Activated naive CD4-positive, alpha-beta T cell treated with anti-CD3 and anti-CD28 coated beads, Interleukin-2, amount 50 U/mL, for 16 hours (primary cell): ENCODE data around the gene PTPRG.
"Not testable (repeated sequence)": the region's sequence is repeated elsewhere in the genome, so short reads cannot be mapped to it uniquely, and the experiment has no call there.

ENCODE experiments used
- DNase-seq: peaks from one replicate; pipeline ENCODE4 v3.0.0-alpha.2; 2020

The PTPRG gene

GRCh38 chr3:61687663-61688306, 126.4 kb downstream of the PTPRG start:
- DNase-seq, result no peak

DNA sequence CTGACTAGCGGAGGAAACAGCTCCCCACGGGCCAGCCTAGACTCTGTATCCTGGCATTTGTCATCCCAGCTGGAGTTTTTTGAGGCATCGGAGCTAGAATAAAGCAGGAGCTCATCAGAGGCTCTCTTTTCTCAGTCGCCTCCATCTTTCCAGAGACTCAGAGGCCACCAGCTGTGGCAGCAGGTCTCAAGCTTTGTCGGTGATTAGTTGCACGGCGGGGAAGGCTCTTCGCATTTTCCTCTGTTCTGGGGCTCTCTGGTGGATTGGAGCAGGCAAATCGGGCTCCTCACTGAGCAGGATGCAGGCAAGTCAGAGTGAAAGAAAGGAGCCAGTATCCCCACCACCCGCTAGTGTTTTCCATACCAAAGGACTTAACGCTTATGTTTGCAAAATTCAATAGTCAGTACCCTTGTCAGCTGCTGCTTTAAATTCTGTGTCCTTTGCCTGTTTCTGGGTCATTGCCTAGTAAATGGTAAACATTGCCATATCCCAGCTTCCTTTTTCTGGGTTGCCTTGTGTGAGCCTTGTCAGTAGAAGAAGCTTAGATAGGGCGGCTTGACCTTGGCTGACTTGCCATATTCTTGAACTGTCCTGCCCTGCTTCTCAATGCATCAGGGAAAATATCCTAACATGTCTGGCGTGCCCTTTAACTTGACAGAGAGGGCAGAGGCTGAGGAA, 127.1 kb downstream of the PTPRG start:
- no peak for DNase-seq

GRCh38 chr3:61690016-61690415, 128.6 kb downstream of the PTPRG start:
- no peak for DNase-seq

- no peak for DNase-seq
Observed at GRCh38 chr3:61691466-61691865, 130.1 kb downstream of the PTPRG start.

DNA sequence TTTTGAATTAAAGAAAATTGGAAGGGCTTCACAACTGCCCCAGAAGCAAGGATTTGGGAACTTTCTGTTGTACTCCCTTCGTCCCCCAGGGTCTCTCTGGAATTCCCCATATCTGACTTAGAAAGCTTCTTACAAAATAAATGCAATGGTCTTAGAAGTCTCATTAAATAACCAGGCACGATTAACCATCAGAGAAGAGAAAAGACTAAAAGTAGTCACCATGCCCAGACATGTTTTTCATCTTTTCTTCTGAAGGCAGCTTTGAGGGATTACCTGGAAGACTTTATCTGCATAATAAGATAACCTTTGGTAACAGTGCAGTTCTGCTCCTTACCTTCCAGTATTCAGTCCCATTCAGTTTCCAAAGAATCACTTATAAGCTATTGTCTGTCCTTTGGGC, 135.9 kb downstream of the PTPRG start:
- DNase-seq, result no peak

GRCh38 chr3:61698278-61699072, 137.1 kb downstream of the PTPRG start:
- DNase-seq, result not testable (repeated sequence)

GRCh38 chr3:61699622-61700021, 138.3 kb downstream of the PTPRG start:
- DNase-seq, result no peak

- DNase-seq, result no peak
Observed at GRCh38 chr3:61701011-61701410, 139.6 kb downstream of the PTPRG start.

DNA sequence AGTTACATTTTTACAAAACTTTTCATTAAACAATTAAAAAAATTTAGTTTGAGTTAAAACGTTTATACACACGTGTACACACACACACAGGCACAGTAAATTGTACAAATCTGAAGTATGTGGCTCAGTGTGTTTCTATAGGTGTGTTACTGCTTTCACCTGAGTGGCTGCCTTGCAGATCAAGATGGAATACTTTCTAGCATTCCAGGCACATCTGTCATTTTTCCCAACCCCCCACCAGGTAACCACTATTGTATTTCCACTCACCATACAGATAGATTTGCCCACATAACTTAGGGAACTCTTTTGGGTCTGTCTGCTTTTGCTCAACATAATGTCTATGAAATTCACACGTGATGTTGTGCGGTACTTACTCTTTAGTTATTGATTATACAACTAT, 141.1 kb downstream of the PTPRG start:
- no peak for DNase-seq

DNA sequence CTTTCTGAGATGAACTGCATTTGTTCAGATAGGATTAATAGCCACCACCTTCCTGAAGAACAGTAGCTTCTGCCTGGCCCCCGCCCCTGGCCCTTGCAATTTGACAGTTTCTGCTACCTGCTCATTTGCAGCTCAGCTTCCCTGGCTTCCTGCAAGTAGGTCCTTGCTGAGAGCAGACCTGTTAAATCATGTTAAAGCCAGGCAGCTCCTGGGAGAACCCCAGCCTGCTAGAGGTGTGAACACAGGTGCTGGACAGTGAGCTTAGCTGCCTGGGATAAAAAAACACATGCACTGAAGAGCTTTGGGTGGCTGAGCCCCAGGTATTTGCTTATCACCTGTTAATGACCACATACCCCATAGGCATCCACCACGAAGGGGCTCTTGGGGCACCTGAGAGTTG, 143.4 kb downstream of the PTPRG start:
- DNase-seq, result no peak

DNA sequence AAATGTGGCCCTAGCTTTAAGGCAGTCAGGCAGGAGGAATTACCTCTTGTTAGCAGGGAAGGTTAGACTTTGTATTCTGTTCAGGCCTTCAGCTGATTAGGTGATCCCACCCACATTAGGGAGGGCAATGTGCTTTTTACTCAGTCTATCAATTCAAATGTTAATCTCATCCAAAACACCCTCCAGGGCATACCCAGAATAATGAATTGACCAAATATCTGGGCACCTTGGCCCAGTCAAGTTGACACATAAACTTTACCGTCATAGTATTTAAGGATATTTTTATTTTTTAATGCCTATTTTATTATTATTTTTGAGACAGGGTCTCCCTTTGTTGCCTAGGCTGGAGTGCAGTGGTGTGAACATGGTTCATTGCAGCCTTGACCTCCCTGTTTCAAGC, 146.1 kb downstream of the PTPRG start:
- no peak for DNase-seq

- DNase-seq, result not testable (repeated sequence)
Observed at GRCh38 chr3:61710920-61711319, 149.5 kb downstream of the PTPRG start.

DNA sequence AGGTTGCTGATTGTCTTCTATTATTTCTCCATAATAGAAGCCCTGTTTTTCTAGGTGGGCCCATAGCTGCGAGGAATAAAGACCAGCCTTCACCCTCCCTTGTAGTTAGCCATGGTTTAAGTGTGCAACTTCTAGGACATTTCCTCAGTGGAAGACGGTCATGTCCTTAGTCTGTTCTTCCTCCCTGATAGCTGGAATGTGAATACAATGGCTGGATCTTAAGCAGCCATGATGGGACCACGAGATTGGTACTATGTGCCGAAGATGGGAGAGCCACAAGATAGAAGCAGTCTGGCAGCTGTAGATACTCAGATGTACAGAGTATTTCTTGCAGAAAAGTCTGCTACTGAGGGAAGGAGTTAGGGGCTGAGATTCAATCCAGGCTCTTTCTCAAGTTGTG, 152.9 kb downstream of the PTPRG start:
- DNase-seq, result no peak

DNA sequence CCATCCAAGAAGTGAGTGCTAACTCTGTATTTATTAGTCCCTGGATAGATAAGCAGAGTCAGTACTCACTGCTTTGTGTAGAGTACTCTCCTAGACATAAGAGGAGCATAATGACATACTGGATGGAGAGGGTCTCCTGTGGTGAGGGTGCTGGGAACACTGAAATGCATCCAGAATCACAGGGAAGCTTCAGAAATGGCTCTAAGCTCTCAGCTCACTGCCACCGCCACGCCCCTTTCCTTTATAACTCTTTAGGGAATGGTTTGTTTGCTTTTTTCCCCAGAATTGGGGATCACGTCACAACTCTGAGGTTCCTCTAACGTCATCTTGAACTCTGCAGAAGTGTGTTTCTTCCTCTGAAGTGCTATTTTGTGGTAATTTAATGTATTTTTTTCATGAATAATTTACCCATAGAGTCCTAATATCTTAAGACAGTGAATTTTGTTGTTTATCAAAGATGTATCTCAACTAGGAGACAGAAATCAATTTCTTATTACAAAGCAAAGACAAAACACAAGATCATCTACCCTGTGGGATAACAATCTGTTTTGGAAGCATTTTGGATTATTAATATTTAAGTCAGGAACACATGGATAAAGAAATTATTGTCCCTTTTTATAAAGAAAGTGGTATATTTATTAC, 154.6 kb downstream of the PTPRG start:
- no peak for DNase-seq

- not testable (repeated sequence) for DNase-seq
Observed at GRCh38 chr3:61716693-61717092, 155.3 kb downstream of the PTPRG start.

GRCh38 chr3:61718565-61718964, 157.2 kb downstream of the PTPRG start:
- DNase-seq, result no peak

GRCh38 chr3:61719278-61719977, 158.1 kb downstream of the PTPRG start:
- no peak for DNase-seq

DNA sequence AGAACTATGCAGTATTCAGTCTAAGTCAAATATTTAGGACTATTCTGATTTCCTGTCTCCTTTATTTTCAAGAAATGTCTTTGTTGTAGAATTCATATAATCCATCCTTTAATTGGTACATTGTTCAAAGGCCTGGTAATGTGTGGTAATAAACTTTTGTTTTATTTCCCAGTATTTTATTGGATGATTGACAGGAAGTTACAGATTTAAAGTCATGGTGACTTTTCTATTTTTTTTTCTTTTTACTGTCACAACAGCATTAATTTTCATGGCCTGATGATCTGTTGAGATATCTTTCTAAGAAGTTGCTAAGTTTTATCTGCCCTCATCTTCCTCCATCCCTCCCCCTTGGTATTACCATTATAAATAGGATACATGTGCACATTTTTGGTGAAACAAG, 161.7 kb downstream of the PTPRG start:
- no peak for DNase-seq

- DNase-seq, result no peak
Observed at GRCh38 chr3:61724183-61724582, 162.8 kb downstream of the PTPRG start.

GRCh38 chr3:61724801-61725200, 163.4 kb downstream of the PTPRG start:
- no peak for DNase-seq

- no peak for DNase-seq
Observed at GRCh38 chr3:61725851-61726333, 164.5 kb downstream of the PTPRG start.

- no peak for DNase-seq
Observed at GRCh38 chr3:61727435-61727834, 166.1 kb downstream of the PTPRG start.
